HG03066 (cell line): Measurements from ENCODE around the gene ZNF155.

ENCODE experiments used
- ATAC-seq: cut with Tn5 transposase; IDR thresholded peaks from one replicate; pipeline ENCODE4 v1.9.1; 2021; ENCODE audit warnings: low read depth; ENCODE audit not compliant: unreplicated experiment

Gene ZNF155

DNA sequence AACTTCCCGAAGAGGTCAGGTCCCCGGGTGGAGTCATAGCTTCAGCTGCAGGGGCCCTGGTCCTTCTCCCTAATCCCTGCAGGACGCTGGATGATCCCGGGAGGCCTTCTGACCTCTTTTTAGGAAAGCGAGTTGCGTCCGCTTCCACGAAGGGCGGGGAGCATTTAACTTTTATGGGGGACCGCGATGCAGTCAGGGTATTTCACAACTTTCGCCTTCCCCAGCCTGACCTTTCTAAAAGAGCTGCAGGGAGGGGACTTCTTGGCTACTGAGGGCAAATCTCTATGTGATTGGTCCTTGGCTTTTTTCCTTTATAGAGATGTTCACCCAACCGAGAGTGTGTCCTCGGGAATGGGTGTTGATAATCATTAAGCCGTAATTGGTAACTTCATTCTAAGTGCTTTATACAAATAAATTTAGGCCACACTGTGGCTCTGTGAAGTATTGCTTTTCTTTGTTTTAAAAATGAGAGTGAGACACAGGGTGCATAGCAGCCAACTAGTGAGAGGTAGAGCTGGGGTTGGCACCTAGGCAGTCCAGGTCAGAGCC, 19.5 kb downstream of the ZNF155 start:
- ATAC-seq: no peak

DNA sequence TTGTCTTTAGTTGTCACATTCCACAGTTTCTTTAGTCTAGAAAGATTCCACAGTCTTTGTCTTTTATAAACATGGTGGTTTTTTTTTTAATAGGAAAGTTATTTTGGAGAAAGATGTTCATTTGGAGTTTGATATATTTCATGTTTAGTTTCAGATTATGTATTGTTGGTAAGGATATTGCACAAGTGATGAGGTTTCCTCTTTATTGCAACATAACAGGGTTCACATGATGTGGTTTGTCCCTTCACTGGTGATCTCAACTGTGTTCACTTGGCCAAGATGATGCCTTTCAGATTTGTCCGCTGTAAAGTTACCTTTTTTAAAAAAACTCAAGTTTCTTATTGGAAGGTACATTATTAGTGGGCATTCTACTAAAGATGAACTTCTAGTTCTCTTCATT, 22.0 kb downstream of the ZNF155 start:
- no peak for ATAC-seq

DNA sequence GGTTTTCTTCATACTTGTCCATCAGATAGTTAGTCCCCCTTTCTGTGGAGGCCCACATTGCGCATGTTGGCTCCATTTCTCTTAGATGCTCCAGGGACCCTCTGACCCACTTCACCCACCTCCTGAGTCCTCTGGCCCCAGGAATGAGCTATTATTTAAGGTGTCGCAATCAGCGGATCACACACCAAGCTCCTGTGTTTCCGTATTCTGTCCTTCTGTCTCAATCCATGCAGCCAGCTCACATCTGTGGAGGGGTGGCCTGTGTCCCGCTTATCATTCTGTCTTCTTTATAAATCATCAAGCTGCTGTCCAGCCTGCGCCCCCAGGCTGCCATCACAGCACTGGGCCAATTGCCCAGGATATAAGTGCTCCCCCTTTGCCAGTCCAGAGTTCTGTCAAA, 23.5 kb downstream of the ZNF155 start:
- ATAC-seq: no peak

DNA sequence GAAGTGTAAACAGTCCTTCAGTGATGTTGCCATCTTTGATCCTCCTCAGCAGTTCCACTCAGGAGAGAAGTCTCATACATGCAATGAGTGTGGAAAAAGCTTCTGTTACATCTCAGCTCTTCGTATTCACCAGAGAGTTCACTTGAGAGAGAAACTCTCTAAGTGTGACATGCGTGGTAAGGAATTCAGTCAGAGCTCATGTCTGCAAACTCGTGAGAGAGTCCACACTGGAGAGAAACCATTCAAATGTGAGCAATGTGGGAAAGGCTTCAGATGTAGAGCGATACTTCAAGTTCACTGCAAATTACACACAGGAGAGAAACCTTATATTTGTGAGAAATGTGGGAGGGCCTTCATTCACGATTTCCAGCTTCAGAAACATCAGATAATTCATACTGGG, 26.5 kb downstream of the ZNF155 start:
- no peak for ATAC-seq

DNA sequence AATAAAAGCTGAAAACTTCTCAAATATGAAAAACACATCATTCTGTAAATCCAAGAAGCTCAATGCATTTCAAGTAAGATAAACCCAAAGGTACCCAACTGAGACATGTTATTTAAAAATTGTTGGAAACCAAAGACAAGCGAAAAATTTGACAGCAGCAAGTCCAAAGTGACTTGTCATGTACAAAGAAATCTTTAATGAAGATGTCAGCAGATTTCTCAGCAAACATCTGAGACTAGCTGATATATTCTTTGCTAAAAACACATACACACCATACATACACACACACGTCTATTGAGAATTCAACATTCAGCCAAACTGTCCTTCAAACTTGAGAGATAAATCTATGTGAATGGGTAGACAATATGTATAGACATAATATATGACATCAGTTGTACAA, 35.5 kb downstream of the ZNF155 start:
- no peak for ATAC-seq

DNA sequence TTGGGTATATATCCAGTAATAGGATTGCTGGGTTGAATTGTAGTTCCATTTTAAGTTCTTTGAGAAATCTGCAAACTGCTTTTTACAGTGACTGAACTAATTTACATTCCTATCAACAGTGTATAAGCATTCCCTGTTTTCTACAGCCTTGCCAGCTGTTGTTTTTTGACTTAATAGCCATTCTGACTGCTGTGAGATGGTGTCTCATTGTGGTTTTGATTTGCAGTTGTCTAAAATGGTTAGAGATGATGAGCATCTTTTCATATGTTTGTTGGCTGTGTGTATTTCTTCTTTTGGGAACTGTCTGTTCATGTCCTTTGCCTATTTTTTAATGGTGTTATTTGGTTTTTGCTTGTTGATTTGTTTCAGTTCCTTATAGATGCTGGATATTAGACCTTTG, 37.2 kb downstream of the ZNF155 start:
- no peak for ATAC-seq

DNA sequence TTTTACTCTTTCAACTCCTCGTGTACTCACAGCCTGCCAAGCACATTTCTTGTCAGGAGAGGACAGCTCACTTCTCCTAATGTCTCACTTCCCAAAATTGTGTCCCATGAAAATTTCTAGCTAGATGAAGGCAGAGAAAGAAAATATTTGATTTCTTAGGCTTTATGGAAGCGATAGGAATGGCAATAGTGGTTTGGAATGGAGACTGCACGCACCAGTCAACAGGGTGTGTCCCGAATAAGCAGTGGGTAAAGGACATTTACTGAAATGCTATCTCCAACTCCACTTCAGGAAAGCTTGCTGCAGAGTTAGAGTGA, 40.9 kb downstream of the ZNF155 start:
- ATAC-seq: no peak

DNA sequence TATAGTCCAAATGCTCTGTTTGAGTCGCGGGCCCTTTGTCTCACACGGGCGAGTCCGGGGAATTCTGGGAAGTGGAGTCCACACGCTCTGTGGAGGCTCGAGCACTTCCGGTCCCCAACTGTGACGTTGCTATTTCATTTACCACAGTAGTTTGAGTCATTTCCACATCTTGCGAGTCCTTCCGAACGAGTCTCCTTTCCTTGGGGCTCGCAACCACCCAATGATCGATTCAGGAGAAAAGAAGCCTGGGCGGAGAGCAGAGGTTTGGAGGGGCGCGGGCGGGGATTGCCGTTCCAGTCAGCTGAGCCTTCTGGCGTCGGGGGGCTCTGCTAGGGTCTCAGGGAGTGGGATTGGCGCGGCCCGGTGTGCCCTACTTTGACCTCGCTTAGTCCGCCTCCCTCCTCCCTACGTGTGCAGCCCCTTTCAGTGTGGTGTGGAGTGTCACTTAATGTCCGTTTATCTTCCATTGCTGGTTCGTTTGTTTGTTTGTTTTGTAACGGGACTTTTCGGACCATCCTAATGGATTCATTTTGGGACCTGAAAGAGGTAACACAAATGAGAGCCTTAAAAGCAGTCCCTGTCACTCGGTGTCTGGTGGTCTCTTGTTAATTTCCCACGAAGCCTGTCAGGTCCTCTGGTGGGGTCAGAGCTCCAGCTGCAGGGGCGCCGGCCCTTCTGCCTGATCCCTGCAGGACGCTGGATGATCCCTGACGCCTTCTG, 41.4 kb downstream of the ZNF155 start, which contains the start of gene ZNF222:
ZNF222 (plus strand) TSS at position 163 of the 720 bp plus-strand sequence; CDS start at position 221, 58 bp downstream.
- peak; percentile 92 for ATAC-seq

DNA sequence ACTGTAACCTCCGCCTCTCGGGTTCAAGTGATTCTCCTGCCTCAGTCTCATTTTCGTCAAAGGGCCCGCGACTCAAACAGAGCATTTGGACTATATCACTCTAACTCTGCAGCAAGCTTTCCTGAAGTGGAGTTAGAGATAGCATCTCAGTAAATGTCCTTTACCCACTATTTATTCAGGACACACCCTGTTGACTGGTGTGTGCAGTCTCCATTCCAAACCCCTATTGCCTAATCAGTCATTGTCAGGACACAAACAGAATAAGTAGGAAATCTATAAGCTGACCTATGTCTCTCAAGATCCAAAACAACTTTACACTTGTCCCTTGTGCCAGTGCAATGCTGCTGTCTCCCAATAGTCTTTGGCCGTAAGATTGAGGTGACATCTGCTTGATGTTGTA, 42.6 kb downstream of the ZNF155 start:
- no peak for ATAC-seq

DNA sequence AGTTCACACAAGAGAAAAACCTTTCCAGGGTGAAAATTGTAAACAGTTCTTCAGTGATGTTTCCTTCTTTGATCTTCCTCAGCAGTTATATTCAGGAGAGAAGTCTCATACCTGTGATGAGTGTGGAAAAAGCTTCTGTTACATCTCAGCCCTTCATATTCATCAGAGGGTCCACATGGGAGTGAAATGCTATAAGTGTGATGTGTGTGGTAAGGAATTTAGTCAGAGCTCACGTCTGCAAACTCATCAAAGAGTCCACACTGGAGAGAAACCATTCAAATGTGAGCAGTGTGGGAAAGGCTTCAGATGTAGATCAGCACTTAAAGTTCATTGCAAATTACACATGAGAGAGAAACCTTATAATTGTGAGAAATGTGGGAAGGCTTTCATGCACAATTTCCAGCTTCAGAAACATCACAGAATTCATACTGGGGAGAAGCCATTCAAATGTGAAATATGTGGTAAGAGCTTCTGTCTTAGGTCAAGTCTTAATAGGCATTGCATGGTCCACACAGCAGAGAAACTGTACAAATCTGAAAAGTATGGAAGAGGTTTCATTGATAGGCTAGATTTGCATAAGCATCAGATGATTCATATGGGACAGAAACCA, 48.1 kb downstream of the ZNF155 start:
- no peak for ATAC-seq

DNA sequence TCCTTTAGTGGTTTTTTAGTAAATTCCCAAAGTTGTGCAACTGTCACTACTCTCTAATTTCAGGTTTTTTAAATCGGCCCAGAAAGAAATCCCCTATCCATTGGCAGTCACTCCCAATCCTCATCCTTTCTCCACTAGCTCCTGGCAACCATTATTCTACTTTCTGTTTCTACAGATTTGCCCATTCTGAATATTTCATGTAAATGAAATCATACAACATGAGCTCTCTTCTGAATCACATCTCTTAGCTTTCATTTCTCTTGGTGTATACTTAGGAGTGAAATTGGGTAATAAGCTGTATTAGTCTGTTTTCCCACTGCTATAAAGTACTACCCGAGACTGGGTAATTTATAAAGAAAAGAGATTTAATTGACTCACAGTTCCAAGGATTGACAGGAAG, 58.2 kb downstream of the ZNF155 start:
- ATAC-seq: no peak
